GM18951 (cell line): ENCODE data around the gene SH3BGR.
"Not testable (repeated sequence)": the region's sequence is repeated elsewhere in the genome, so short reads cannot be mapped to it uniquely, and the experiment has no call there.

Experiments used
- POLR2A ChIP-seq: IDR thresholded peaks from 4 replicates; pipeline ENCODE4 v1.6.1; 2011; ENCODE audit warnings: mild to moderate bottlenecking; ENCODE audit not compliant: insufficient read length, insufficient read depth; ENCODE audit errors: extremely low read depth
- in situ Hi-C: fragments of 300-500 bp; cut with MboI; formaldehyde crosslinking; loops from one replicate; pipeline ENCODE4 v1.12.0; 2022; ENCODE audit warnings: low sequenced_read_pairs, mixed read lengths, inconsistent platforms; ENCODE audit not compliant: unreplicated experiment

SH3BGR gene

DNA sequence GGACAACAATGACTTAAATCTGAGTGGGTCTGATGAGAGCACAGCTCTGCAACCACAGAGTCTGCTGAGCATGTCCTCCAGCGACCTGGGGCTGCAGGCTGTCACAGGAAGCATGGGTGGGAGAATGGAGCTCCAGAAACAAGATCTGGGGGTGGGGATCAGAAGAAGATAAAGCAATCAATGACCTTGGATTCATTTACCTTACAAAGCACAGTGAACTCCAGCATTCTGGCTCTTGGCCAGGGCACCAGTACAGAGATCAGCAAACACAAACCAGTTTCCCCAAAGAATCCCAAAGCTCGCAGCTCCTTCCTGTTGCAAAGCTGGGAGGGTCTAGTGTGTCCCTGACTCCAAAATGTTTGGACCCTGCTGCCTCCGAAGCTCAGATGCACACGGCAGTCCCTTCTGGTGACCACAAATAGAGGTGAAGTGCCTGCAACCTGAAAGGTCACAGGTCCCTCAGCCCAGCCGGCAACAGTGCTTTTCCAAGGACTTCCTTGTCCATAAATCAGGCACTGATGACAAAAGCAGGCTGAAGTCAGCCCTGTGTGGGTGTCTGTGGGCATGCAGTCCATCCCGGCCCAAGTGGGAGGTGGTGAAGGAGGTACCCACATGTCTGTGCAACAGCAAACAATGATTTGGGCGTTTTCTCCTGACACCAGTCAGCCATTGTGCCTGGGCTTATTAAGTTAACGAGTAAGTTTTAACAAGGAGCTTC is 76.1 kb downstream of the SH3BGR start:
- no peak for TF ChIP-seq POLR2A
- in situ Hi-C loops, result loop anchor here (10.0 kb wide), 1 partner anchor 187 kb away; no protein-coding TSS in a partner anchor

- in situ Hi-C loops, result loop anchor here (10.0 kb wide), 1 partner anchor 186 kb away; no protein-coding TSS in a partner anchor
- TF ChIP-seq POLR2A, result no peak
These were observed 77.3 kb downstream of the SH3BGR start for GRCh38 chr21:39529026-39529425.

GRCh38 chr21:39531064-39531463 is 79.3 kb downstream of the SH3BGR start:
- no peak for TF ChIP-seq POLR2A
- in situ Hi-C loops, result no loop called here

GRCh38 chr21:39531840-39532239 is 80.1 kb downstream of the SH3BGR start:
- in situ Hi-C loops, result no loop called here
- TF ChIP-seq POLR2A, result no peak

DNA sequence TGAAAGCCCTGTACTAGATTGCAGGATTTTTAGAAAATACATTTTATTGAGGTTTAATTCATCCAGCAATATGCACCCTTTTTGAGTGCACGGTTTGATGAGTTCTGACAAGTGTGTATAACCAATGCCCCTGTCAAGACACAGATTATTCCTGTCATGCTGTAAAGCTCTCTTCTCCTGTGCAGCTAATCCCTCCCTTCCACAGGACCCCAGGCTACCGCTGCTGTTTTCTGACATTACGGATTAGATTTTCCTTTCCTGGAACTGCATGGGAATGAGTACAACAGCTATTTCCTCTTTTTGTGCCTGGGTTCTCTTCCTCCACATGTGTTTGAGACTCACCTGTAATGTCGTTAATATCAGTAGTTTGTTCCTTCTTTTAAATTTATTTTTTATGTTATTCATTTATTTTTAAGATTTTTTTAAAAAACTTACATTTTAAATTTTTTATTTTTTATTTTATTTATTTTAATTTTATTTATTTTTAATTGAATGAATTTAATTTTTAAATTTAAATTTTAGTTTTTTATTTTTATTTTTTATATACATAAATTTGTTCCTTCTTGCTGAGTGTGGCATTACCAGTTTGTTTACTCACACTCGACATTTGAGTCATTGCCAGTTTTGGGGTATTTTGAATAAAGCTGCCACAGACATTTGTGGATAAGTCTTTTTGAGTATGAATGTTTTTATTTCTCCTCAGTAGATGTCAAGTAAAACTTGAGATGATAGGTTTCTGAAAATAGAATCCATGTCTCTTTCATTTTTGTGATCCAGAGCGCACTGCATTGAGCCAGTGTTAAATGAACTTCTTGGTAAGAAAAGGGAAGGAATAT is 82.0 kb downstream of the SH3BGR start:
- in situ Hi-C loops, result no loop called here
- TF ChIP-seq POLR2A, result no peak

GRCh38 chr21:39535646-39536437 is 84.1 kb downstream of the SH3BGR start:
- in situ Hi-C loops, result no loop called here
- TF ChIP-seq POLR2A, result no peak

DNA sequence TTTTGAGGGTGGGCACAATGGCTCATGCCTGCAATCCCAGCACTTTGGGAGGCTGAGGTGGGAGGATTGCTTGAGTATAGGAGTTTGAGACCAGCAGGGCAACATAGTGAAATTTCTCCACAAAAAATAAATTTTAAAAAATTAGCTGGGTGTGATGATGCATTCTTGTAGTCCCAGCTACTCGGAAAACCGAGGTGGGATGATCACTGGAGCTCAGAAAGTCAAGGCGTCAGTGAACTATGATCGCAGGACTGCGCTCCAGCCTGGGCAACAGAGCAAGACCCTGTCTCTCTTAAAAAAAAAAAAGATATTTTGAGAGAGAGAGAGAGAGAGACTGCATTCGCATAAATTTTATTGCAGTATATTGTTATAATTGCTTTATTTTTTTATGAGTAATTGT is 85.1 kb downstream of the SH3BGR start:
- in situ Hi-C loops, result no loop called here
- no peak for TF ChIP-seq POLR2A

DNA sequence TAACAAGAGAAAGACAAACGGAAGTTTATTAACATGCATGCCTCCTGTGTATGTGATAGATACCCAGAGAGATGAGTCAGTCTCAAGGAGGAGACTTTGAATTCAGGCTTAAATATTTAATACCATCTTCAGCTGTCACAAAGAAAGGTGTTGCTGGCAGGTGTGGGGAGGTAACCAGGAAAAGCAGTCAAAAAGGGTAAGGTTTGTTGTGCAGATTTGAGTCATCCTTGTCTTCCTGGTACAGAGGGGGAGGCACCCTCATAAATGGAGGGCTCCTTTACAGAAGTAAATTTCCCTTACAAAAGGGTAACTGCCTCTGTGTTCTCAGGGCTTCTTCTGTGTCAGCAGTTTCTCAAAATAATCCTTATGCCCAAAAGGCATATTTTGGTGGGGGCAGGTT is 85.8 kb downstream of the SH3BGR start:
- TF ChIP-seq POLR2A, result no peak
- in situ Hi-C loops, result no loop called here

- no peak for TF ChIP-seq POLR2A
- in situ Hi-C loops, result no loop called here
These were observed 86.8 kb downstream of the SH3BGR start for GRCh38 chr21:39538453-39539042.

DNA sequence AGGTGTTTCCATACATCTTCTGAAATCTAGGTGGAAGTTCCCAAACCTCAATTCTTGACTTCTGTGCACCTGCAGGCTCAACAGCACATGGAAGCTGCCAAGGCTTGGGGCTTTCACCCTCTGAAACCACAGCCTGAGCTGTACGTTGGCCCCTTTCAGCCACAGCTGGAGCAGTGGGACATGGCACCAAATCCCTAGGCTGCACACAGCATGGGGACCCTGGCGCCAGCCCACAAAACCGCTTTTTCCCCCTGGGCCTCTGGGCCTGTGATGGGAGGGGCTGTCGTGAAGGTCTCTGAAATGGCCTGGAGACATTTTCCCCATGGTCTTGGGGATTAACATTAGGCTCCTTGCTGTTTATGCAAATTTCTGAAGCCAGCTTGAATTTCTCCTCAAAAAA is 88.6 kb downstream of the SH3BGR start:
- in situ Hi-C loops, result not testable (repeated sequence)

DNA sequence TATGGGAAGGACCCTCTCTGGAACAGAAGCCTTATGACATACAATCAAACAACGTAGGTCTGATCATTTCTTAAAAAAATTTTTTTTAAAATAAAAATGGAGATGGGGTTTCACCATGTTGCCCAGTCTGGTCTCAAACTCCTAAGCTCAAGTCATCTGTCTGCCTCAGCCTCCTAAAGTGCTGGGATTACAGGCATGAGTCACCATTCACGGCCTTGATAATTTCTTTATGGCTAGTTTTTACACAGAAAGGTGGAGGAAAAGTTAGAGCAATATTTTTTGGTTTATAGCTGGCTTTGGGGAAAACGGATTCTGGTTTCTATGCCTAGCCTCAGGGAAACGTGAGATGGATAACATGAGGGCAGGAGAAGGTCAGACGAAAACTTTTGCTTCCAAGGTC is 91.0 kb downstream of the SH3BGR start:
- TF ChIP-seq POLR2A, result no peak
- in situ Hi-C loops, result no loop called here

DNA sequence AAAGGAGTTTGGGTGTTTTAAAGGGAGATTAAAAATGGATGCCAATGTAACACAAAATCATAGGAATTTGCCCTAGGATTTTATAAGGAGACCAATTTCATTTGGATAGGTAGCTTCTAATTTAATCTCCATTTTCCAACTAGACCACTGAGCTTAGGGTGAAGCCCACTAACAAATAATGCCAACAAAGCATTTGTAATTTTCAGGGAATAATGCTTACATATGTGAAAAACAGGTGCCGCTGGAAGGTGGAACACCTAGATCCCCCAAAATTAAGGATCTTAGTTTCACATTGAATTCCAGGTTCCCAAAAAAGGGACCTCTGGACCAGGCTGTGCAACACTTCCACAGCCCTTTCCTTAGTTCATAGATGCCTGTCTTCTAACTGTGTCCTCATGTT is 94.8 kb downstream of the SH3BGR start:
- TF ChIP-seq POLR2A, result no peak
- in situ Hi-C loops, result no loop called here

DNA sequence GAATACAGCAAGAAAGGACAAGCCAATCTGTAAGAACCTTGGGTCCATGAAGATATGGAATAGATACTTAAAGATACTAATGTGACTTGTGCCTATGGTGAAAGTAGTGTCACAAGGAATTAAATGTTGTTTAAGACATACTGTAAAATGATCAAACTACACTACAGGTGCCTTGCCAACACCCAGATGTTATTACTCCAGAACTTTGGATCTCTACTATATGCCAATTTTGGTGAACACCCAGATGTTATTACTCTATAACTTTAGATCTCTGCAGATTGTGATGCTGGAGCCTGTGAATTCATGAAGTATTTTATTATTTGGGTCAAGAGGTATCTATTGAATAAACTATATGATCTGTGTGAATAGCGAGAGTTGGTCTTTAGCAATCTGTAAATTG is 101.1 kb downstream of the SH3BGR start:
- in situ Hi-C loops, result no loop called here
- TF ChIP-seq POLR2A, result no peak

DNA sequence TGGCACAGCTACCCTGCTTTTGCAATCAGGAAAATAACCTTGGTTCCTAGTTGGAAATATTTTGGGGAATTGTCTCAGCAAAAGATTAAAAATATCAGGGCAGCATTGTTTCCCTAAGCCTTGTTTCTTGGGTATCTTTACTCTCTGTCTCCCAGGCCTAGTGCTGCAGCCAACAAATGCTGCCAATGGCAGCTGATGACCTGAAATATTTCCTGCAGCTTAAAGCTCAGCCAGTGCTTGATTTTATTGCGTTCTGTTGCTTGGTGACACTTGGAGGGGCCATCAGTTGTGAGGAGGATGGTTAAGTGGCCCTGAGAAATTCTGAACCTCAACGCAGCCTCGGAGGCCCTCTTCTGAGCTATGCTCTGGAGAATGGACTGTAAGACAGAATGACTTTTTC is 101.6 kb downstream of the SH3BGR start:
- in situ Hi-C loops, result no loop called here
- TF ChIP-seq POLR2A, result no peak
